Astrocyte (in vitro differentiated cells and primary cell): ENCODE data around the gene ASPHD2. TPM values are rescaled to one million over a fixed set of nuclear protein-coding genes. Genes with fewer than 3 reads are reported as not detected.
A peak's percentile ranks its signal among the peaks of the same experiment; 100 is the strongest.

Source experiments
- DNase-seq: peaks from one replicate; pipeline ENCODE4 v3.0.0-alpha.2; 2010; ENCODE audit warnings: low read depth
- FAIRE-seq: peaks from 2 replicates; lab custom pipeline; 2011; peaks lifted over from hg19 to GRCh38; lab: Jason Lieb, UNC
- H2AFZ ChIP-seq: 2 replicates; pipeline ENCODE4 v1.6.0; 2012; ENCODE audit warnings: low read depth, low read length, inconsistent platforms
- H3K27ac ChIP-seq: 2 replicates; pipeline ENCODE4 v1.5.1; 2011; ENCODE audit warnings: low read depth, low read length, inconsistent platforms
- H3K27me3 ChIP-seq: 2 replicates; pipeline ENCODE4 v1.6.0; 2011; ENCODE audit warnings: low read length, inconsistent platforms; ENCODE audit not compliant: insufficient read depth
- H3K36me3 ChIP-seq: 2 replicates; pipeline ENCODE4 v1.5.1; 2011; ENCODE audit warnings: low read length, inconsistent platforms; ENCODE audit not compliant: insufficient read depth
- H3K4me1 ChIP-seq: 2 replicates; pipeline ENCODE4 v1.5.1; 2011; ENCODE audit warnings: low read length, inconsistent platforms; ENCODE audit not compliant: insufficient read depth
- H3K4me2 ChIP-seq: 2 replicates; pipeline ENCODE4 v1.6.0; 2012; ENCODE audit warnings: low read length, inconsistent platforms
- H3K4me3 ChIP-seq: 2 replicates; pipeline ENCODE4 v1.5.1; 2011; ENCODE audit warnings: low read depth, mild to moderate bottlenecking, low read length, inconsistent platforms; ENCODE audit not compliant: insufficient read depth
- H3K79me2 ChIP-seq: 2 replicates; pipeline ENCODE4 v1.6.0; 2012; ENCODE audit warnings: mild to moderate bottlenecking, low read length, inconsistent platforms; ENCODE audit not compliant: insufficient read depth
- H3K9ac ChIP-seq: 2 replicates; pipeline ENCODE4 v1.6.0; 2012; ENCODE audit warnings: mild to moderate bottlenecking, low read length, inconsistent platforms
- H3K9me3 ChIP-seq: 2 replicates; pipeline ENCODE4 v1.5.1; 2012; ENCODE audit warnings: low read depth, mild to moderate bottlenecking, low read length, inconsistent platforms; ENCODE audit not compliant: insufficient read depth
- H4K20me1 ChIP-seq: 2 replicates; pipeline ENCODE4 v1.6.0; 2012; ENCODE audit warnings: low read length, inconsistent platforms; ENCODE audit not compliant: insufficient read depth
- H3K27ac Mint-ChIP-seq: one replicate; pipeline ENCODE4 v1.8.0; 2021; ENCODE audit warnings: mild to moderate bottlenecking, mixed read lengths; ENCODE audit not compliant: unreplicated experiment
- H3K27me3 Mint-ChIP-seq: one replicate; pipeline ENCODE4 v1.8.0; 2021; ENCODE audit warnings: low read depth, mixed read lengths; ENCODE audit not compliant: unreplicated experiment
- H3K36me3 Mint-ChIP-seq: one replicate; pipeline ENCODE4 v1.8.0; 2021; ENCODE audit warnings: low read depth, mixed read lengths; ENCODE audit not compliant: unreplicated experiment
- H3K4me1 Mint-ChIP-seq: one replicate; pipeline ENCODE4 v1.8.0; 2021; ENCODE audit warnings: low read depth, mixed read lengths; ENCODE audit not compliant: unreplicated experiment
- H3K4me3 Mint-ChIP-seq: one replicate; pipeline ENCODE4 v1.8.0; 2021; ENCODE audit warnings: mild to moderate bottlenecking, moderate library complexity, mixed read lengths; ENCODE audit not compliant: unreplicated experiment
- H3K9me3 Mint-ChIP-seq: one replicate; pipeline ENCODE4 v1.8.0; 2021; ENCODE audit warnings: mild to moderate bottlenecking, mixed read lengths; ENCODE audit not compliant: unreplicated experiment
- EZH2 ChIP-seq: IDR thresholded peaks from 2 replicates; pipeline ENCODE4 v1.6.1; 2012; ENCODE audit warnings: mild to moderate bottlenecking, low read length, inconsistent platforms; ENCODE audit not compliant: insufficient read depth
- total RNA-seq: library from RNA; stranded (reverse); gene quantifications from 2 replicates; pipeline ENCODE4 v1.2.1, GENCODE V29; 2021
- TF ChIP-seq, protein P1 (sequence below): IDR thresholded peaks from 2 replicates; pipeline ENCODE4 v1.5.1; 2011; ENCODE audit warnings: low read depth, mild to moderate bottlenecking, inconsistent platforms, low read length, moderate library complexity; ENCODE audit not compliant: insufficient read depth

ASPHD2 gene
- total RNA-seq, 1 donor from 2014 or later: 11.7 TPM

- Histone ChIP-seq H2AFZ (no peak overlapping the region), H3K4me2 (no peak overlapping the region), H3K36me3 (peaks cover 42% of the 10 kb centered on the region), H4K20me1 (peaks cover 16% of the 10 kb centered on the region), H3K9ac (no peak overlapping the region), H3K27ac (no peak overlapping the region), H3K79me2 (no peaks in the 10 kb centered on the region), H3K27me3 (no peaks in the 10 kb centered on the region), H3K4me1 (peaks cover 16% of the 10 kb centered on the region), H3K9me3 (no peaks in the 10 kb centered on the region), H3K4me3 (no peak overlapping the region)
- Mint-ChIP-seq H3K36me3 (peaks cover 34% of the 10 kb centered on the region), H3K9me3 (no peaks in the 10 kb centered on the region), H3K27me3 (no peaks in the 10 kb centered on the region), H3K4me3 (no peak overlapping the region), H3K4me1 (peaks cover 33% of the 10 kb centered on the region), H3K27ac (no peak overlapping the region)
- DNase-seq (no peak), FAIRE-seq (no peak)
- TF ChIP-seq, protein P1, sequence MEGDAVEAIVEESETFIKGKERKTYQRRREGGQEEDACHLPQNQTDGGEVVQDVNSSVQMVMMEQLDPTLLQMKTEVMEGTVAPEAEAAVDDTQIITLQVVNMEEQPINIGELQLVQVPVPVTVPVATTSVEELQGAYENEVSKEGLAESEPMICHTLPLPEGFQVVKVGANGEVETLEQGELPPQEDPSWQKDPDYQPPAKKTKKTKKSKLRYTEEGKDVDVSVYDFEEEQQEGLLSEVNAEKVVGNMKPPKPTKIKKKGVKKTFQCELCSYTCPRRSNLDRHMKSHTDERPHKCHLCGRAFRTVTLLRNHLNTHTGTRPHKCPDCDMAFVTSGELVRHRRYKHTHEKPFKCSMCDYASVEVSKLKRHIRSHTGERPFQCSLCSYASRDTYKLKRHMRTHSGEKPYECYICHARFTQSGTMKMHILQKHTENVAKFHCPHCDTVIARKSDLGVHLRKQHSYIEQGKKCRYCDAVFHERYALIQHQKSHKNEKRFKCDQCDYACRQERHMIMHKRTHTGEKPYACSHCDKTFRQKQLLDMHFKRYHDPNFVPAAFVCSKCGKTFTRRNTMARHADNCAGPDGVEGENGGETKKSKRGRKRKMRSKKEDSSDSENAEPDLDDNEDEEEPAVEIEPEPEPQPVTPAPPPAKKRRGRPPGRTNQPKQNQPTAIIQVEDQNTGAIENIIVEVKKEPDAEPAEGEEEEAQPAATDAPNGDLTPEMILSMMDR: no peak
- TF ChIP-seq EZH2: no peak
These were observed 37.1 kb downstream of the ASPHD2 start for GRCh38 chr22:26466196-26466595.

DNA sequence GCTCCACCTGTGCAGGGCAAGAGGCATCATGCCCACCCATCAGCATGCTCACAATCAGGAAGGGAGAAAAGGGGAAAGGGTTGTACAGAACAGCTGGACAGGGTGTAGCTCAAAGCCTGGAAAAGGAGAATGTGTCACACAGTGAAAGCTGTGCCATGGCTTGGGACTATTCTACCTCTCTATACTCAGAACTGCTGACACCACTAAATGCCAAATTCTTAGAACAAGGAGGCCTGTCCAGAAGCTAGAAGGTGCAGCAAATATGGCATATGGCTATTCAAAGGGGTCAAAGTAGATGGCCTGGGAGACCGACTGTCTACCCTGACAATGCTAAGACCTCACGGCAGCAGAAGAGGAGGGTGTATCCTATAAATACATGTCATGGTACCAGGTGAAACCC lies 41.7 kb downstream of the ASPHD2 start:
- Histone ChIP-seq H3K9ac (peak overlapping the region; percentile 49), H3K9me3 (no peaks in the 10 kb centered on the region), H3K4me2 (peak overlapping the region; percentile 67), H3K4me3 (peak overlapping the region; percentile 17), H4K20me1 (no peaks in the 10 kb centered on the region), H3K4me1 (peaks cover 25% of the 10 kb centered on the region), H3K36me3 (peaks cover 24% of the 10 kb centered on the region), H3K27me3 (no peaks in the 10 kb centered on the region), H2AFZ (no peak overlapping the region), H3K79me2 (peaks cover 4% of the 10 kb centered on the region), H3K27ac (peak overlapping the region; percentile 90)
- Mint-ChIP-seq H3K36me3 (peaks cover 26% of the 10 kb centered on the region), H3K4me1 (peaks cover 50% of the 10 kb centered on the region), H3K27me3 (no peaks in the 10 kb centered on the region), H3K27ac (peak overlapping the region; percentile 96), H3K4me3 (peak overlapping the region; percentile 21), H3K9me3 (no peaks in the 10 kb centered on the region)
- FAIRE-seq: no peak
- no peak for TF ChIP-seq EZH2
- TF ChIP-seq, protein P1: no peak
- DNase-seq: no peak

DNA sequence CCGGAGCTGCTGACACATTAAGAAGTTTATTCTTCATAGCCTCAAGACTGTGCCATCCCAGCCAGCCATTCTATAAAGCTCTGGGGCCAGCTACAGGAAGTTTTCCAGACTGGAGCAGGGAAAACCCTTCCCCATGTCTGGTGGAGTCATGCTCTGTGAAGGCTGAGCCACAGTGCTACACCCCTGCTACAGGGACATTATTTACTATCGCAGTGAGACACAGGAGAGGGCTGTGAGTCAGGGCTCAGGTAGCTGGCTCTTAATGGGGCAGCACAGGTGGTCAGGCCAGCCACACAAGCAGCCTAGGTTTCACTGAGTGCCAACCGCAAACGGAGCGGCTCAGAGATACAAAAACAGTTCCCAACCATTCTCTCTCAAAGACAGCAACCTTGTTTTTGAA lies 42.5 kb downstream of the ASPHD2 start:
- H3K9me3 ChIP-seq: no peaks in the 10 kb centered on the region
- Mint-ChIP-seq H3K27ac (peak overlapping the region; percentile 96), H3K27me3 (no peaks in the 10 kb centered on the region), H3K36me3 (peaks cover 24% of the 10 kb centered on the region), H3K4me3 (peak overlapping the region; percentile 62), H3K9me3 (no peaks in the 10 kb centered on the region), H3K4me1 (peaks cover 54% of the 10 kb centered on the region)
- no peak for TF ChIP-seq EZH2
- TF ChIP-seq, protein P1: no peak
- H4K20me1 ChIP-seq: no peaks in the 10 kb centered on the region
- H2AFZ ChIP-seq: no peak overlapping the region
- H3K9ac ChIP-seq: peak overlapping the region; percentile 49
- H3K27ac ChIP-seq: peak overlapping the region; percentile 90
- H3K79me2 ChIP-seq: peaks cover 4% of the 10 kb centered on the region
- peaks cover 31% of the 10 kb centered on the region for H3K4me1 ChIP-seq
- FAIRE-seq: peak; percentile 76
- peak overlapping the region; percentile 67 for H3K4me2 ChIP-seq
- no peaks in the 10 kb centered on the region for H3K27me3 ChIP-seq
- H3K4me3 ChIP-seq: peak overlapping the region; percentile 17
- peak; percentile 97 for DNase-seq
- H3K36me3 ChIP-seq: peaks cover 19% of the 10 kb centered on the region
